GM12892 (cell line): ENCODE results near the gene A4GNT.

ENCODE experiments used
- POLR2A ChIP-seq: IDR thresholded peaks from 2 replicates; pipeline ENCODE4 v1.6.1; 2011; ENCODE audit warnings: low read depth, low read length, control low read depth
- POLR2AphosphoS5 ChIP-seq: IDR thresholded peaks from 2 replicates; pipeline ENCODE4 v1.6.1; 2011; ENCODE audit warnings: low read depth, low read length, control low read depth

- TF ChIP-seq POLR2AphosphoS5 (no peak), POLR2A (no peak)
Observed at GRCh38 chr3:138089091-138089490, 43.1 kb downstream of the A4GNT start.
